Colonic mucosa (tissue), 4 donors: ENCODE data around the gene DDX20. TPM values are rescaled to one million over a fixed set of nuclear protein-coding genes. Genes with fewer than 3 reads are reported as not detected.
"Not testable (repeated sequence)": the region's sequence is repeated elsewhere in the genome, so short reads cannot be mapped to it uniquely, and the experiment has no call there.

Source experiments
- DNase-seq: peaks from one replicate; pipeline ENCODE4 v3.0.0-alpha.2; 2020
- H3K27ac ChIP-seq: fragments of 200-600 bp; one replicate; pipeline ENCODE4 v1.8.0; 2021
- H3K27me3 ChIP-seq: fragments of 200-600 bp; one replicate; pipeline ENCODE4 v1.8.0; 2021
- H3K36me3 ChIP-seq: fragments of 200-600 bp; one replicate; pipeline ENCODE4 v1.8.0; 2021
- H3K4me1 ChIP-seq: fragments of 200-600 bp; one replicate; pipeline ENCODE4 v1.8.0; 2021; ENCODE audit warnings: mild to moderate bottlenecking
- H3K4me3 ChIP-seq: fragments of 200-600 bp; one replicate; pipeline ENCODE4 v1.8.0; 2021
- H3K9ac ChIP-seq, 2 donors: one replicate each; pipeline ENCODE4 v1.7.0; 2013; ENCODE audit warnings: control low read depth in 2 of 2, low read depth in 2 of 2, low read length in 2 of 2
- H3K9me3 ChIP-seq: fragments of 200-600 bp; one replicate; pipeline ENCODE4 v1.8.0; 2021
- CTCF ChIP-seq: fragments of 200-600 bp; IDR thresholded peaks from one replicate; pipeline ENCODE4 v1.8.0; 2022; ENCODE audit warnings: antibody characterized with exemption, mild to moderate bottlenecking
- intact Hi-C: fragments of 100-400 bp; cut with DNase I; formaldehyde crosslinking; loops from one replicate; pipeline ENCODE4 v1.14.1; 2022
- total RNA-seq, 2 donors: library from RNA; stranded (reverse); fragmentation: NEBNext Ultra II Directional in 1 of 2; extraction: Animal tissue kit (Norgen Biotek cat#: 25700) in 1 of 2; gene quantifications; one replicate each; pipeline ENCODE4 v1.2.1, GENCODE V29; 2021
- donor health status: healthy.
- donor health status: DM: no; HTN: no; CAD: no.
- donor health status: DM: no; HTN: no; CAD: no.

DDX20 gene
- total RNA-seq, 2 donors from 2014 or later, result 9.6 to 11.5 TPM

GRCh38 chr1:111798580-111798979 lies 42.9 kb downstream of the DDX20 start:
- no peak for DNase-seq
- no peaks in the 10 kb centered on the region for H3K36me3 ChIP-seq
- intact Hi-C loops, result loop anchor here (10.0 kb wide), 1 partner anchor 536 kb away; no protein-coding TSS in a partner anchor
- H3K27ac ChIP-seq, result no peak overlapping the region
- TF ChIP-seq CTCF, result no peak
- no peak overlapping the region for H3K9ac ChIP-seq
- H3K9me3 ChIP-seq, result no peaks in the 10 kb centered on the region
- H3K4me1 ChIP-seq, result no peaks in the 10 kb centered on the region
- H3K27me3 ChIP-seq, result no peaks in the 10 kb centered on the region
- no peak overlapping the region for H3K4me3 ChIP-seq

- not testable (repeated sequence) for H3K9me3 ChIP-seq, H3K36me3 ChIP-seq, H3K27ac ChIP-seq, H3K27me3 ChIP-seq, DNase-seq, H3K9ac ChIP-seq, H3K4me1 ChIP-seq, H3K4me3 ChIP-seq
- intact Hi-C loops, result loop anchor here (10.0 kb wide), 1 partner anchor 535 kb away; no protein-coding TSS in a partner anchor
Measured at GRCh38 chr1:111799722-111800121, 44.0 kb downstream of the DDX20 start.

DNA sequence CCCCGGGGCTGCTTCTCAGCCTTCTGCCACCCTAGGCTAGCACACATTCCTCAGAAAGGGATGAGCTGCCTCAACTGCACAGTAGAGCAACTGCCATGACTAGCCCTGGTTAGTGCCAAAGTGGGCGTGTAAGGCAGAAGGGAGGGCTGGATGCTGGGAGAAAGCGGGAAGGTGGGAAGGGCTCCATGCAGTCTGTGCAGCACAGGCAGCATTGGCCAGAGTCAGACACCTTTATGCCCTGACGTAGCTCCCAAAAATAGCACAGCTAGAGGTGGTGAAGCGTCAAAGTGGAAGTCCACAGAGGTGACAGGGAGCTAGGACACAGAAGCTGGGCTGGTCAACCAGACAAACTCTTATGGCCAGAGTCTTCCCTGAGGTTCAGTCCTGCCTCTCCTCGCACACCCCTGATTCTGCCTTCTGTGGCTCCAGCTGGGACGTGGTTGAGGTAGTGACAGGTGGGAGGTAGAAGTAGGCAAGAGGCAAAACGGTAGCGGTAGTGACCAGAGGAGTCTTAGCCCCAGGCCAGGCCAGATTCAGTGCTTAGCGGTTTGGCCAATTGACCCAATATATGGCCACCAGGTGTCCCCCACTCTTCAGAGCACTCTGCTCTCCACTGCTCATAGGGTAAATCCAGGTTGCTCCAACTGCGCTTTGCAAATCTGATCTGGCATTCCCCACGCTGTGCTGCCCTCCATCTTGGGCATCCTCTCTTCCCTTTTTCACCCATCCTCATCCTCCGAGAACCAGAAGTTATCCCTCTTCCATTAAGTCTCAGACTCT lies 45.6 kb downstream of the DDX20 start:
- Histone ChIP-seq H3K4me3 (no peak overlapping the region), H3K9ac (no peak overlapping the region), H3K27ac (no peak overlapping the region), H3K36me3 (no peaks in the 10 kb centered on the region), H3K9me3 (no peaks in the 10 kb centered on the region), H3K4me1 (no peaks in the 10 kb centered on the region), H3K27me3 (no peaks in the 10 kb centered on the region)
- intact Hi-C loops, result no loop called here
- no peak for DNase-seq
- no peak for TF ChIP-seq CTCF

GRCh38 chr1:111802110-111802509 lies 46.4 kb downstream of the DDX20 start:
- Histone ChIP-seq H3K27me3 (no peaks in the 10 kb centered on the region), H3K36me3 (no peaks in the 10 kb centered on the region), H3K4me1 (no peaks in the 10 kb centered on the region), H3K9me3 (no peaks in the 10 kb centered on the region), H3K27ac (no peak overlapping the region), H3K9ac (no peak overlapping the region), H3K4me3 (no peak overlapping the region)
- no peak for TF ChIP-seq CTCF
- no peak for DNase-seq
- intact Hi-C loops, result no loop called here

GRCh38 chr1:111802984-111803383 lies 47.3 kb downstream of the DDX20 start:
- no peaks in the 10 kb centered on the region for H3K36me3 ChIP-seq
- no peaks in the 10 kb centered on the region for H3K4me1 ChIP-seq
- intact Hi-C loops, result no loop called here
- H3K9ac ChIP-seq, result no peak overlapping the region
- no peak for DNase-seq
- no peaks in the 10 kb centered on the region for H3K9me3 ChIP-seq
- H3K27me3 ChIP-seq, result no peaks in the 10 kb centered on the region
- H3K27ac ChIP-seq, result no peak overlapping the region
- H3K4me3 ChIP-seq, result no peak overlapping the region
- no peak for TF ChIP-seq CTCF

DNA sequence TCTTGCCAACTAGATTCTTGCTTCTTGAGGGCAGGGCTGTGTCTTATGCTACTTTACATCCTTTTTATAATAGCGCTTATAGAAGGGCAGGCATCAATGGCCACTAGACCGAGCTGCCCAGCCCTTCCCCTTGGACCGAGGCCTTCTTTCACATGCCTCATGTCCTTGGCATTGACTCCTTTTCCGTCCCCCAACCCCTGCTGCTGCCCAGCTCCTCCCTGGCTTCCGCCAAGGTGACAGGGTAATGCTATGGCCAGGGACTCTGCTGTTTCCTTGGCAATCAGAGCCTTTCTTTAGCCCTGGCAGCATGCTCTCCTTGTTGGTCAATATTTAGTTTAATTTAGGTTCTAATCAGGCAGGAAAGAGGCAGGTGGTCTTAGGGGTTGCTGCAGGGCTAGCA lies 48.2 kb downstream of the DDX20 start:
- intact Hi-C loops, result no loop called here
- H3K4me3 ChIP-seq, result no peak overlapping the region
- H3K36me3 ChIP-seq, result no peaks in the 10 kb centered on the region
- no peaks in the 10 kb centered on the region for H3K27me3 ChIP-seq
- H3K9me3 ChIP-seq, result no peaks in the 10 kb centered on the region
- no peaks in the 10 kb centered on the region for H3K4me1 ChIP-seq
- TF ChIP-seq CTCF, result no peak
- no peak for DNase-seq
- no peak overlapping the region for H3K27ac ChIP-seq
- no peak overlapping the region for H3K9ac ChIP-seq
